ENCODE data around the gene IL33. TPM values are rescaled to one million over a fixed set of nuclear protein-coding genes. Genes with fewer than 3 reads are reported as not detected.

IL33 gene
- total RNA-seq, 1 experiment from 2014 or later, result not detected

- DNase-seq (ENCODE audit: low read depth, low spot score) (no peak), ATAC-seq (no peak)
- H3K79me2 ChIP-seq (ENCODE audit: insufficient read depth, low read length), result no peaks in the 10 kb centered on the region
- POLR2A ChIA-PET, result no interaction called here
- no peak overlapping the region for H3K27ac ChIP-seq (ENCODE audit: low read depth, low read length)
- no peaks in the 10 kb centered on the region for H3K9me3 ChIP-seq (ENCODE audit: control insufficient read depth in 1 of 2, insufficient read depth in 1 of 2, low read depth in 1 of 2, low read length in 2 of 2)
- RAD21 ChIA-PET (ENCODE audit: low non-redundant PET in 1 of 2, low total read pairs in 2 of 2, uncharacterized antibody in 2 of 2, unreplicated experiment in 2 of 2), result no interaction called here
- no peak overlapping the region for H3K4me2 ChIP-seq (ENCODE audit: low read length)
- H3K36me3 ChIP-seq (ENCODE audit: control insufficient read depth in 1 of 2, insufficient read depth in 2 of 2, low read length in 2 of 2), result no peaks in the 10 kb centered on the region
- no peaks in the 10 kb centered on the region for H3K9me2 ChIP-seq (ENCODE audit: insufficient read depth)
- no peak overlapping the region for H2AFZ ChIP-seq (ENCODE audit: low read depth, low read length, poor library complexity, severe bottlenecking)
- H3K4me1 ChIP-seq (ENCODE audit: control insufficient read depth in 1 of 2, insufficient read depth in 2 of 2, low read length in 2 of 2), result no peaks in the 10 kb centered on the region
- TF ChIP-seq YY1 (IDR thresholded peaks at IDR 0.05; ENCODE audit: extremely low read depth, insufficient replicate concordance, low read depth, low read length) (no peak), EZH2 (IDR thresholded peaks at IDR 0.05) (no peak), JUND (IDR thresholded peaks at IDR 0.05) (no peak)
- no TSS peak for BruUV-seq (replicated peaks)
- H4K20me1 ChIP-seq (ENCODE audit: insufficient read depth), result no peaks in the 10 kb centered on the region; the same call in 1 of the 2 replicates
- CTCF ChIA-PET, result no interaction called here
- intact Hi-C loops (cut with micrococcal nuclease), result no loop called here
- no peak overlapping the region for H3K9ac ChIP-seq (ENCODE audit: low read length)
- H3K27me3 ChIP-seq (ENCODE audit: insufficient read depth, low read length), result no peaks in the 10 kb centered on the region
- no peak overlapping the region for H3K4me3 ChIP-seq (replicated peaks in 1 of 2; ENCODE audit: low read depth in 1 of 2, low read length in 2 of 2)
Observed at GRCh38 chr9:6271508-6272228, 56.1 kb downstream of the IL33 start.

GRCh38 chr9:6272229-6272598, 56.6 kb downstream of the IL33 start:
- no peaks in the 10 kb centered on the region for H3K4me1 ChIP-seq (ENCODE audit: control insufficient read depth in 1 of 2, insufficient read depth in 2 of 2, low read length in 2 of 2)
- ChIA-PET CTCF (no interaction called here), POLR2A (no interaction called here), RAD21 (ENCODE audit: low non-redundant PET in 1 of 2, low total read pairs in 2 of 2, uncharacterized antibody in 2 of 2, unreplicated experiment in 2 of 2) (no interaction called here)
- no peaks in the 10 kb centered on the region; the same call in 1 of the 2 replicates for H4K20me1 ChIP-seq (ENCODE audit: insufficient read depth)
- BruUV-seq (replicated peaks), result no TSS peak
- H3K9me2 ChIP-seq (ENCODE audit: insufficient read depth), result no peaks in the 10 kb centered on the region
- TF ChIP-seq EZH2 (IDR thresholded peaks at IDR 0.05), result no peak
- no peak for TF ChIP-seq TCF7L2 (IDR thresholded peaks at IDR 0.05; ENCODE audit: borderline replicate concordance, extremely low read depth, insufficient read depth, insufficient read length)
- no peak for TF ChIP-seq EGR1 (IDR thresholded peaks at IDR 0.05; ENCODE audit: low read depth)
- TF ChIP-seq ZNF274 (IDR thresholded peaks at IDR 0.05; ENCODE audit: low read depth, low read length), result no peak
- no peak for TF ChIP-seq MAX (IDR thresholded peaks at IDR 0.05)
- no peak overlapping the region for H3K27ac ChIP-seq (ENCODE audit: low read depth, low read length)
- intact Hi-C loops (cut with micrococcal nuclease), result no loop called here
- H3K9ac ChIP-seq (ENCODE audit: low read length), result no peak overlapping the region
- no peaks in the 10 kb centered on the region for H3K79me2 ChIP-seq (ENCODE audit: insufficient read depth, low read length)
- no peaks in the 10 kb centered on the region for H3K36me3 ChIP-seq (ENCODE audit: control insufficient read depth in 1 of 2, insufficient read depth in 2 of 2, low read length in 2 of 2)
- DNase-seq (ENCODE audit: low read depth, low spot score), result no peak
- no peak for ATAC-seq
- no peaks in the 10 kb centered on the region for H3K9me3 ChIP-seq (ENCODE audit: control insufficient read depth in 1 of 2, insufficient read depth in 1 of 2, low read depth in 1 of 2, low read length in 2 of 2)
- H3K27me3 ChIP-seq (ENCODE audit: insufficient read depth, low read length), result no peaks in the 10 kb centered on the region
- H2AFZ ChIP-seq (ENCODE audit: low read depth, low read length, poor library complexity, severe bottlenecking), result no peak overlapping the region
- H3K4me2 ChIP-seq (ENCODE audit: low read length), result no peak overlapping the region
- no peak overlapping the region for H3K4me3 ChIP-seq (replicated peaks in 1 of 2; ENCODE audit: low read depth in 1 of 2, low read length in 2 of 2)

All from HCT116 (cell line).